SK-N-SH treated with all-trans-retinoic acid at 6 μM for 48 hours (cell line): ENCODE measurements around the gene GPR3.

Experiments used
- CREB5 ChIP-seq: fragments of 250-450 bp; sonication (Bioruptor Pico); IDR thresholded peaks from 2 replicates; pipeline ENCODE4 v1.5.1; 2020; ENCODE audit warnings: low read depth, mild to moderate bottlenecking, moderate library complexity
- CSRNP3 ChIP-seq: fragments of 250-450 bp; sonication (Bioruptor Pico); IDR thresholded peaks from 2 replicates; pipeline ENCODE4 v1.5.1; 2021; ENCODE audit warnings: mild to moderate bottlenecking, moderate library complexity
- ESRRG ChIP-seq: fragments of 250-450 bp; sonication (Bioruptor Pico); IDR thresholded peaks from 2 replicates; pipeline ENCODE4 v1.6.1; 2021; ENCODE audit warnings: mild to moderate bottlenecking
- GLIS3 ChIP-seq: fragments of 250-450 bp; sonication (Bioruptor Pico); IDR thresholded peaks from 2 replicates; pipeline ENCODE4 v1.5.0; 2020; ENCODE audit warnings: mild to moderate bottlenecking, moderate library complexity
- PPARA ChIP-seq: fragments of 250-450 bp; sonication (Bioruptor Pico); IDR thresholded peaks from 2 replicates; pipeline ENCODE4 v1.5.0; 2020; ENCODE audit warnings: mild to moderate bottlenecking, borderline replicate concordance
- RARB ChIP-seq: fragments of 250-450 bp; sonication (Bioruptor Pico); IDR thresholded peaks from 2 replicates; pipeline ENCODE4 v1.8.0; 2021; ENCODE audit warnings: mild to moderate bottlenecking, moderate library complexity
- SNAI2 ChIP-seq: fragments of 250-450 bp; sonication (Bioruptor Pico); IDR thresholded peaks from 2 replicates; pipeline ENCODE4 v1.5.0; 2020; ENCODE audit warnings: mild to moderate bottlenecking, moderate library complexity
- ZC3H10 ChIP-seq: fragments of 250-450 bp; sonication (Bioruptor Pico); IDR thresholded peaks from 2 replicates; pipeline ENCODE4 v1.5.1; 2021; ENCODE audit warnings: mild to moderate bottlenecking, moderate library complexity
- ZFP3 ChIP-seq: fragments of 250-450 bp; sonication (Bioruptor Pico); IDR thresholded peaks from 2 replicates; pipeline ENCODE4 v1.5.0; 2020; ENCODE audit warnings: mild to moderate bottlenecking, moderate library complexity
- ZNF8 ChIP-seq: fragments of 450-650 bp; formaldehyde crosslinking; IDR thresholded peaks from 2 replicates; pipeline ENCODE4 v1.5.0; 2020; ENCODE audit warnings: mild to moderate bottlenecking, moderate library complexity
- TF ChIP-seq, protein P1 (sequence below): fragments of 250-450 bp; sonication (Bioruptor Pico); IDR thresholded peaks from 2 replicates; pipeline ENCODE4 v1.8.0; 2021; ENCODE audit warnings: low read depth, mild to moderate bottlenecking, moderate library complexity, borderline replicate concordance
- TF ChIP-seq, protein P2 (sequence below): fragments of 250-450 bp; sonication (Bioruptor Pico); IDR thresholded peaks from 2 replicates; pipeline ENCODE4 v1.8.0; 2020; ENCODE audit warnings: mild to moderate bottlenecking, moderate library complexity, borderline replicate concordance

- no peak for TF ChIP-seq SNAI2
- no peak for TF ChIP-seq PPARA (CRISPR knock-in tag)
- no peak for TF ChIP-seq CSRNP3 (CRISPR knock-in tag)
- TF ChIP-seq ESRRG (CRISPR knock-in tag): no peak
- TF ChIP-seq, protein P1, sequence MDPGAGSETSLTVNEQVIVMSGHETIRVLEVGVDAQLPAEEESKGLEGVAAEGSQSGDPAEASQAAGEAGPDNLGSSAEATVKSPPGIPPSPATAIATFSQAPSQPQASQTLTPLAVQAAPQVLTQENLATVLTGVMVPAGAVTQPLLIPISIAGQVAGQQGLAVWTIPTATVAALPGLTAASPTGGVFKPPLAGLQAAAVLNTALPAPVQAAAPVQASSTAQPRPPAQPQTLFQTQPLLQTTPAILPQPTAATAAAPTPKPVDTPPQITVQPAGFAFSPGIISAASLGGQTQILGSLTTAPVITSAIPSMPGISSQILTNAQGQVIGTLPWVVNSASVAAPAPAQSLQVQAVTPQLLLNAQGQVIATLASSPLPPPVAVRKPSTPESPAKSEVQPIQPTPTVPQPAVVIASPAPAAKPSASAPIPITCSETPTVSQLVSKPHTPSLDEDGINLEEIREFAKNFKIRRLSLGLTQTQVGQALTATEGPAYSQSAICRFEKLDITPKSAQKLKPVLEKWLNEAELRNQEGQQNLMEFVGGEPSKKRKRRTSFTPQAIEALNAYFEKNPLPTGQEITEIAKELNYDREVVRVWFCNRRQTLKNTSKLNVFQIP (CRISPR knock-in tag): no peak
- no peak for TF ChIP-seq RARB (CRISPR knock-in tag)
- TF ChIP-seq ZFP3 (CRISPR knock-in tag): no peak
- TF ChIP-seq GLIS3 (CRISPR knock-in tag): no peak
- TF ChIP-seq, protein P2, sequence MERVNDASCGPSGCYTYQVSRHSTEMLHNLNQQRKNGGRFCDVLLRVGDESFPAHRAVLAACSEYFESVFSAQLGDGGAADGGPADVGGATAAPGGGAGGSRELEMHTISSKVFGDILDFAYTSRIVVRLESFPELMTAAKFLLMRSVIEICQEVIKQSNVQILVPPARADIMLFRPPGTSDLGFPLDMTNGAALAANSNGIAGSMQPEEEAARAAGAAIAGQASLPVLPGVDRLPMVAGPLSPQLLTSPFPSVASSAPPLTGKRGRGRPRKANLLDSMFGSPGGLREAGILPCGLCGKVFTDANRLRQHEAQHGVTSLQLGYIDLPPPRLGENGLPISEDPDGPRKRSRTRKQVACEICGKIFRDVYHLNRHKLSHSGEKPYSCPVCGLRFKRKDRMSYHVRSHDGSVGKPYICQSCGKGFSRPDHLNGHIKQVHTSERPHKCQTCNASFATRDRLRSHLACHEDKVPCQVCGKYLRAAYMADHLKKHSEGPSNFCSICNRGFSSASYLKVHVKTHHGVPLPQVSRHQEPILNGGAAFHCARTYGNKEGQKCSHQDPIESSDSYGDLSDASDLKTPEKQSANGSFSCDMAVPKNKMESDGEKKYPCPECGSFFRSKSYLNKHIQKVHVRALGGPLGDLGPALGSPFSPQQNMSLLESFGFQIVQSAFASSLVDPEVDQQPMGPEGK (CRISPR knock-in tag): no peak
- TF ChIP-seq ZC3H10 (CRISPR knock-in tag): no peak
- no peak for TF ChIP-seq ZNF8 (CRISPR knock-in tag)
- no peak for TF ChIP-seq CREB5
These were observed 19.4 kb upstream of the GPR3 start for GRCh38 chr1:27372808-27373690.
